Lung (tissue), 12 donors: ENCODE data around the gene TBC1D5. TPM values are rescaled to one million over a fixed set of nuclear protein-coding genes. Genes with fewer than 3 reads are reported as not detected.

Experiments
- ATAC-seq: fragments of 200-7000 bp; cut with Tn5 transposase; one replicate; pipeline ENCODE4 v1.9.1; 2020; ENCODE audit warnings: moderate number of reproducible peaks; ENCODE audit not compliant: insufficient read depth, low FRiP score
- DNase-seq, 3 donors: peaks; one replicate each; pipeline ENCODE4 v3.0.0-alpha.2; 2013 to 2017
- H3K27ac ChIP-seq, 2 donors: one replicate each; pipeline ENCODE4 v1.5.1; 2013; ENCODE audit warnings: mild to moderate bottlenecking in 2 of 2, moderate library complexity in 2 of 2, control low read depth in 1 of 2, inconsistent platforms in 1 of 2, low read depth in 1 of 2, low read length in 1 of 2
- H3K27me3 ChIP-seq, 3 donors: one replicate each; pipeline ENCODE4 v1.5.1; 2013; ENCODE audit warnings: low read length in 2 of 3; ENCODE audit not compliant: control insufficient read depth in 3 of 3, insufficient read depth in 3 of 3
- H3K36me3 ChIP-seq, 4 donors: one replicate each; pipeline ENCODE4 v1.5.1; 2013; ENCODE audit warnings: low read length in 4 of 4, mild to moderate bottlenecking in 1 of 4, moderate library complexity in 1 of 4; ENCODE audit not compliant: control insufficient read depth in 4 of 4, insufficient read depth in 4 of 4
- H3K4me1 ChIP-seq, 5 donors: one replicate each; pipeline ENCODE4 v1.5.1; 2013; ENCODE audit warnings: low read length in 5 of 5, mild to moderate bottlenecking in 2 of 5, moderate library complexity in 1 of 5; ENCODE audit not compliant: control insufficient read depth in 5 of 5, insufficient read depth in 5 of 5
- H3K4me3 ChIP-seq: one replicate; pipeline ENCODE4 v1.5.1; 2013; ENCODE audit warnings: mild to moderate bottlenecking, control low read depth, moderate library complexity
- H3K9ac ChIP-seq, 2 donors: one replicate each; pipeline ENCODE4 v1.5.1; 2013; ENCODE audit warnings: low read length in 2 of 2, control low read depth in 1 of 2; ENCODE audit not compliant: insufficient read depth in 1 of 2
- H3K9me3 ChIP-seq, 4 donors: one replicate each; pipeline ENCODE4 v1.5.1; 2013; ENCODE audit warnings: low read length in 3 of 4, mild to moderate bottlenecking in 1 of 4, moderate library complexity in 1 of 4; ENCODE audit not compliant: control insufficient read depth in 4 of 4, insufficient read depth in 3 of 4
- CTCF ChIP-seq: IDR thresholded peaks from 2 replicates; pipeline ENCODE4 v1.5.1; 2012; ENCODE audit warnings: mild to moderate bottlenecking; ENCODE audit errors: control extremely low read depth, extremely low read depth
- WGBS, 2 donors: extraction: QIAGEN DNeasy Blood & Tissue Kit; methylation state at CpG; one replicate each; pipeline ENCODE4 v1.1.7; 2013; 5-methylcytosine and 5-hydroxymethylcytosine counted together
- polyA plus RNA-seq, 2 donors: library from polyadenylated mRNA; stranded (reverse); fragments of 200-250 nt; gene quantifications; one replicate each; pipeline ENCODE4 v1.2.1, GENCODE V29; 2013
- total RNA-seq, 2 donors: library from RNA; depleted of rRNA in 1 of 2; stranded (reverse); fragments of >200 nt in 1 of 2; gene quantifications; one replicate each; pipeline ENCODE4 v1.2.1, GENCODE V29; 2014 to 2021
- donor health status: control.
- donor health status: control.
- donor health status: Bipolar disorder and iron deficiency.
- donor health status: healthy.
- donor health status: DM: yes; HTN: yes; CAD: no.

Gene TBC1D5
- total and polyA plus RNA-seq, 4 donors, result 8.7 to 111 (median 39.6) TPM

GRCh38 chr3:17333893-17334292 is 408.5 kb downstream of the TBC1D5 start:
- WGBS, 2 donors, result 91 to 94% methylated on average over 2 of the region's 2 CpGs

GRCh38 chr3:17333446-17333845 is 409.0 kb downstream of the TBC1D5 start:
- H3K36me3 ChIP-seq, result peaks cover 0 to 4% (median 0%) of the 10 kb centered on the region in 4 donors
- DNase-seq (no peak), ATAC-seq (no peak)
- peaks cover 0 to 5% (median 0%) of the 10 kb centered on the region in 5 donors for H3K4me1 ChIP-seq
- no peak overlapping the region for H3K27ac ChIP-seq
- H3K27me3 ChIP-seq, result no peaks in the 10 kb centered on the region
- 76 to 82% methylated on average over 1 of the region's 1 CpG for WGBS, 2 donors
- H3K9me3 ChIP-seq, result no peaks in the 10 kb centered on the region
- no peak overlapping the region for H3K4me3 ChIP-seq
- no peak for TF ChIP-seq CTCF
- no peak overlapping the region for H3K9ac ChIP-seq

More at GRCh38 chr3:17333893-17334292, 408.5 kb downstream of the TBC1D5 start:
- DNase-seq (no peak), ATAC-seq (no peak)
- no peak for TF ChIP-seq CTCF
- Histone ChIP-seq H3K9me3 (no peaks in the 10 kb centered on the region), H3K9ac (no peak overlapping the region), H3K36me3 (peaks cover 0 to 4% (median 0%) of the 10 kb centered on the region in 4 donors), H3K4me3 (no peak overlapping the region), H3K4me1 (peaks cover 0 to 5% (median 0%) of the 10 kb centered on the region in 5 donors), H3K27me3 (no peaks in the 10 kb centered on the region), H3K27ac (no peak overlapping the region)

- DNase-seq, result no peak
- no peak overlapping the region for H3K4me3 ChIP-seq
- peaks cover 0 to 4% (median 0%) of the 10 kb centered on the region in 4 donors for H3K36me3 ChIP-seq
- H3K4me1 ChIP-seq, result peaks cover 0 to 5% (median 0%) of the 10 kb centered on the region in 5 donors
- no peak overlapping the region for H3K9ac ChIP-seq
- H3K9me3 ChIP-seq, result no peaks in the 10 kb centered on the region
- no peak overlapping the region for H3K27ac ChIP-seq
- TF ChIP-seq CTCF, result no peak
- no peak for ATAC-seq
- H3K27me3 ChIP-seq, result no peaks in the 10 kb centered on the region
These were observed 411.8 kb downstream of the TBC1D5 start for GRCh38 chr3:17330660-17331059.

GRCh38 chr3:17329927-17330326 is 412.5 kb downstream of the TBC1D5 start:
- Histone ChIP-seq H3K4me1 (peaks cover 0 to 5% (median 0%) of the 10 kb centered on the region in 5 donors), H3K27me3 (no peaks in the 10 kb centered on the region), H3K36me3 (peaks cover 0 to 4% (median 0%) of the 10 kb centered on the region in 4 donors), H3K9ac (no peak overlapping the region), H3K27ac (no peak overlapping the region), H3K4me3 (no peak overlapping the region), H3K9me3 (no peaks in the 10 kb centered on the region)
- ATAC-seq, result no peak
- TF ChIP-seq CTCF, result no peak
- 96 to 99% methylated on average over 1 of the region's 1 CpG for WGBS, 2 donors
- no peak for DNase-seq
